HTERT RPE-1 (cell line): ENCODE data around the gene GARNL3.

Experiments used
- in situ Hi-C: fragments of 300-500 bp; cut with MboI; formaldehyde crosslinking; loops from 4 replicates; pipeline ENCODE4 v1.14.3; 2020; ENCODE audit warnings: low sequenced_read_pairs

Gene GARNL3

GRCh38 chr9:127397646-127398274, 133.2 kb downstream of the GARNL3 start:
- in situ Hi-C loops, result no loop called here

- in situ Hi-C loops, result no loop called here
Observed at GRCh38 chr9:127398275-127398647, 133.7 kb downstream of the GARNL3 start.

- in situ Hi-C loops, result no loop called here
Observed at GRCh38 chr9:127398715-127399400, 134.3 kb downstream of the GARNL3 start.

- in situ Hi-C loops, result no loop called here
Observed at GRCh38 chr9:127399736-127400269, 135.2 kb downstream of the GARNL3 start.

- in situ Hi-C loops, result no loop called here
Observed at GRCh38 chr9:127402401-127403090, 138.0 kb downstream of the GARNL3 start.

GRCh38 chr9:127403507-127404192, 139.1 kb downstream of the GARNL3 start:
- in situ Hi-C loops, result no loop called here

GRCh38 chr9:127404631-127405030, 140.1 kb downstream of the GARNL3 start:
- in situ Hi-C loops, result no loop called here

- in situ Hi-C loops, result no loop called here
Observed at GRCh38 chr9:127405344-127406125, 141.0 kb downstream of the GARNL3 start.

GRCh38 chr9:127406799-127407491, 142.4 kb downstream of the GARNL3 start:
- in situ Hi-C loops, result no loop called here

GRCh38 chr9:127407492-127407843, 142.9 kb downstream of the GARNL3 start:
- in situ Hi-C loops, result no loop called here

GRCh38 chr9:127411122-127411521, 146.5 kb downstream of the GARNL3 start:
- in situ Hi-C loops, result no loop called here

GRCh38 chr9:127415141-127415540, 150.6 kb downstream of the GARNL3 start:
- in situ Hi-C loops, result no loop called here

- in situ Hi-C loops, result no loop called here
Observed at GRCh38 chr9:127415657-127416056, 151.1 kb downstream of the GARNL3 start.

GRCh38 chr9:127417131-127418036, 152.8 kb downstream of the GARNL3 start:
- in situ Hi-C loops, result no loop called here

GRCh38 chr9:127418037-127418471, 153.5 kb downstream of the GARNL3 start:
- in situ Hi-C loops, result no loop called here

GRCh38 chr9:127419348-127419747, 154.8 kb downstream of the GARNL3 start:
- in situ Hi-C loops, result no loop called here

- in situ Hi-C loops, result no loop called here
Observed at GRCh38 chr9:127421057-127421456, 156.5 kb downstream of the GARNL3 start.

GRCh38 chr9:127422133-127422782, 157.7 kb downstream of the GARNL3 start:
- in situ Hi-C loops, result no loop called here
